ENCODE results near the gene MRPL27.
"Not testable (repeated sequence)": the region's sequence is repeated elsewhere in the genome, so short reads cannot be mapped to it uniquely, and the experiment has no call there.

Gene MRPL27

DNA sequence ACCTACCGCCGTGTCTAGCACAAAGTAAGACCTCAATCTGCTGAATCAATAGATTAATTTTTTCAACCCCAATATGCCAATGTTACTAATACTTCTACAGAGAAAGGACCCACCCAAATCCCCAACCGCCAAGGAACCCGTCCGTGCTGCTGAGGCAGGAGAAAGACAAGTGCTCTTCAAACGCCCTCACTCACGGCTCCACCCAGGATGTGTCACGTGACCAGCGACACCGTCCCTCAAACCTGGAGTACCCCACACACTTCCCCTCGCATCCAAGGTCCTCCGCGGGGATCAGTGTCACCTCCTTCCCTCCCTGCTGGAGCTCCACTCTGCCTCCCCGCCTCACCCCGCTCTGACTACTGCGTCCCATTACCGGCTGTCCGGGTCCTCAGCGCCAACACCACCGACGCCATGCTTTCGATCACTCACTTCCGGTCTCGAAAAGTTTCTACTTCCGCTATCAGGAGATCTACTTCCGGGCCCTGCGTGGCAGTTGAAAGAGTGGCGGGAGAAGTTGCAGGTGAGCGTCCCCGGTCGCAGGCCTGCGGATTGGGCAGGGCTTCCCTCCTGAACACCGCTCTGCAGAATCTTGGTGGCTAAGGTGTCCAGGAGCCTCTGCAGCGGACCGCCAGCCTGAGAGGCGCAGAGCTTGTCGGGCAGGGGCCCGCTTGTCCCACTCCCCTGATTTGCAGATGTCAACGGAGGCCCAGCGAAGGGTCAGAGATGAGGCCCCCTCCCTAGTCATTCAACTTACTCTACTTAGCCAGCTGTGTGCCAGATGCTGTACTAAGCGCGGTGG, at the start of gene MRPL27, which contains the start of gene EME1:
MRPL27 (minus strand) TSS at position 427 of the 799 bp plus-strand sequence; CDS start at position 413, 14 bp downstream.
EME1 (plus strand) TSS at position 472 of the 799 bp plus-strand sequence. CDS start 1,980 bp downstream, outside the sequence.
- peak; percentile 89 for DNase-seq

DNA sequence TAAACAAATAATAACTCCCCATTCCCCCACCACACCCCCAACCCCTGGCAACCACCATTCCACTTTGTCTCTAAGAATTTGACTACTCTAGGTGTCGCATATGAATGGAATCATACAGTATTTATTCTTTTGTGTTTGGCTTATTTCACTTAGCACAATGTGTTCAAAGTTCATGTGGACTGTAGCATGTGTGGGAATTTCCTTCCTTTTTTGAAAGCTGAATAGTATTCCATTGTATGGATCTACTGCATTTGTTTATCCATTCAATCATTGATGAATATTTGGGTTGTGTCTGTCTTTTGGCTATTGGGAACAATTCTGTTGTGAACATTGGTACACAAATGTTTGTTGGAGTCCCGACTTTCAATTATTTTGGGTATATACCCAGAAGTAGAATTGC, 49.8 kb upstream of the MRPL27 start:
- no peak for DNase-seq

DNA sequence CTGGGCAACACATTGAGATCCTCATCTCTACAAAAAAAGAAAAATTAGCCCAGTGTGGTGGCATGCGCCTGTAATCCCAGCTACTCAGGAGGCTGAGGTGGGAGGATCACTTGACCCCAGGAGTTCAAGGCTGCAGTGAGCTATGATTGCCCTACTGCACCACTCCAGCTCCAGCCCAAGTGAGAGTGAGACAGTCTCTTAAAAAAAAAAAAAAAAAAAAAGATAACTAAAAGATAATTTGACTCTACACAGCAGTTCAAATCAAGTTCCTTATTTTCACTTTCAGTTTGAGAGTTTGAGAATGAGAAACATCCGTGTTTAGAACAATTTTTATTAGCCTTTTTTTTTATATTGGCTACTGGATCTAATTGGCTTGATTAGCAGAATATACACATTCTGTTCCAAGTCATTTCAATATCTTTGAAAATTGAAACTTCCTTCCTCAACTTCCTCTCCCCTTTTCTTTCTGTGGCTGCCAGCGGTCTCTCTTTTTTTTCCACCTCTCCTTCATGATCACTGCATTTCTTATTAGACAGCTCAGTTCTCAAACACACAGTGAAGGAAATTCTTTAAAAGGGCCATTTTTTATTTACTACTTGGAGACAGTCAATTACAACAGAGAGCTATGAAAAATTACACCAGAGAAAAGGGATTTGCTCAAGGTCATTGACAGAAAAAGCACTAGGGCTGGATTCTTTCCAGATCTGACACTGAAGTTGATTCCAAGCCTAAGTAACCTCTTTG, 48.5 kb upstream of the MRPL27 start:
- DNase-seq = peak; percentile 24

DNA sequence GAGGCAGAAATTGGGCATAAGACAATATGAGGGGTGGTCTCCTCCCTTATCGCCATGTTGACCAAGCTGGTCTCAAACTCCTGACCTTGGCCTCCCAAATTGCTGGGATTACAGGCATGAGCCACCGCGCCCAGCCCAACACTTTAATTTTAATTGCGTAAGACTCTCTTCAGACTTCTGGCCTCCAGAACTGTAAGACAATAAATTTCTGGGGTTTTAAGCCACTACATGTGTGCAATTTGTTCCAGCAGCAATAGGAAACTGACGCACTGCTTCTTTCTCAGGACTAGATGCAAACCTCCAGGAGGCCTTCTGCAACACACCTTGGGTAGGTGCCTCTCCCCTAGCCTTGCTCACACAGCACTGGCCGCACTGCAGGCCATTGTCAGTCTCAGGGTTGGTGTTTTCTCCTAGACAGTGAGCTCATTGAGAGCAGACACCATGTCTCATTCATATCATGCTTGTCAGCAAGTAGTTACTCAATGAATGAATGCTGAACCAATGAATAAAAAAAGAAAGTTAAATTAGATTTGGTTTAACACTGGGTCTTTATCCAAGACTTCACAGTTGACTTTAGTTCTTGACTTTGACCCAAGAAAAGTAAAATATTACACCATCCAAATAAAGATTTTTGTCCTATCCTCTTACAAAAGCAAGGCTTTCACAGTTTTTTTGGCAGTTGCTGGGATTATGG, 47.6 kb upstream of the MRPL27 start:
- DNase-seq = no peak

DNA sequence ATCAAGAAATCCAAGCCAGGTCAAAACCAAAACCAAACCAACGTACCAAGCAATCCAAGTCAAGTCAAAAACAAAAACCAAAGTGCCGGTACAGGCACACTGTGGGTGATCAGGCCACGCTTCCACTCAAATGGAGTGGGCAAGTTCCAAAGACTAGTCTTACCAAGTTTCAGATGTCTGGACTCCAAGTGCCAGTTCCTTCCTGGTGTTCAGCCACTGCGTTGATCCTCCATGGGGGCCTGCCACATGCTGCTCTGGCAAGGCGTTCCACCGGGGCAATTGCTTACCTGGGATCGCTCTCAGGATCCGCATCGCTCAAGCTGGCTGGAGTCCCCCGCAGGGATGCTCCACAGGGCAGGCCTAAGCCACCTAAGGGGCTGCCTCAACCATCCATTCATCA, 46.6 kb upstream of the MRPL27 start:
- DNase-seq = not testable (repeated sequence)

DNA sequence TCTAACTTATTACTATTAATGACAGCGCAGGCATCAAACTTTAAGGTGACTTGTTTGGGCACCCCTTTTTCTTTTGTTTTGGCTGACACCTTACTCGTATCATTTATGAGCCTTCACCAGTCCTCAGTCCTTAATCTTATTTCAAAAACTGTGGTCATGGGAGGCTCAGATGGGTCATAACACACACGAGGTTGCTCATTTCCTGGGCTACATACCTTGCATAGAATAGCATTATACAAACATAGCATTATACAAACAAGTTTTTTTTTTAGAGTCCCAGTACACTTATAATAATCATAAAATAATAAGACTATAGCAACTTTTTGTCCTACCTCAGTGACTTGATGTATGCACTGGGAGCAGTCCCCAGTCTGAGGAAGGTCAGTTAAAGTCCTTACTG, 41.8 kb upstream of the MRPL27 start:
- DNase-seq = peak; percentile 27

DNA sequence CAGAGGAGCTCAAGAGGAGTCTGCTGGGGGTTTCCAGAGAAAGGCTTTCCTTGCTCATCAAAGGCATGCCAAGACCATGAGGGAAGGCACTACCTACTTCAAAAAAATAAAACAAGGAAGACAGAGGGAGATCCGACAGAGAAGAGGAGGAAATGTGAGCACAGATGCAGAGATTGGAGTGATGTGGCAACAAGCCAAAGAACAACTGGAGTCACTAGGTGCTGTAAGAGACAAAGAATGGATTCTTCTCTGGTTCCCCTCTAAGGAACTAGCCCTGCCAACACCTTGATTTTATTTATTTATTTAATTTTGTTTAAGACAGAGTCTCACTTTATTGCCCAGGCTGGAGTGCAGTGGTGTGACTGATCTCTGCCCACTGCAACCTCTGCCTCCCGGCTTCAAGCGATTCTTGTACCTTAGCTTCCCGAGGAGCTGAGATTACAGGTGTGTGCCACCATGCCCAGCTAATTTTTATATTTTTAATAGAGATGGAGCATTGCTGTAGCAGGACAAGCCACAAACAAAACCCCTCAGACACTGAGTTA, 39.3 kb upstream of the MRPL27 start:
- no peak for DNase-seq

DNA sequence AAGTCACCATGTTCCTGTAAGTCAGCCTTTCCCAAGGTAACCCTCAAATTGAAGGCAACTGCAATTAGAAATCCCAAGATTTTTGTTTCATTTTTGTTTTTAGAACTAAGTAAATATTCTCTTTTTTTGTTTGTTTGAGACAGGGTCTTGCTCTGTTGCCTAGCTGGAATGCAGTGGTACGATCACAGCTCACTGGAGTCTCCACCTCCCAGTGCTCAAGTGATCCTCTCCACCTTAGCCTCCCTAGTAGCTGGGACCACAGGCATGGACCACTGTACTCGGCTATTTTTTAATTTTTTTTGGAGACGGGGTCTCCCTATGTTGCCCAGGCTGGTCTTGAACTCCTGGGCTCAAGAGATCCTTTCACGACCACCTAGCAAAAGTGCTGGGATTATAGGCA, 34.9 kb upstream of the MRPL27 start:
- DNase-seq = no peak

DNA sequence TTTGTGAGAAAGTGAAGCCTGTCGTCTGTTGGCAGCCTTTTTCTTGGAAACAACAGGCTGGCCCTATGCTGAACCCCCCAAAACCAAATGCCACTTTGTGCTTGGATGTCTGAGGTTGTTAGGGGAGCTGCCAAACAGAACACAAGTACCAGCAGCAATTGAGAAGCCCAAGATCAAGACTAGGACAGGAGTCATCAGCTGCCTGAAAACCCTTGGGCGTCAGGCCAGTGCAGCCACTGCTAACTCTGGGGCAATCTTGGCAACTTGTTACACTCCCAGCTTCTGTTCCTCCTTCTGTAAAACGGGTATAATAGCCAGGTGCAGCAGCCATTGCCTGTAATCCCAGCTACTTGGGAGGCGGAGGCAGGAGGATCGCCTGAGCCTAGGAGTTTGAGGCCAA, 33.6 kb upstream of the MRPL27 start:
- no peak for DNase-seq

DNA sequence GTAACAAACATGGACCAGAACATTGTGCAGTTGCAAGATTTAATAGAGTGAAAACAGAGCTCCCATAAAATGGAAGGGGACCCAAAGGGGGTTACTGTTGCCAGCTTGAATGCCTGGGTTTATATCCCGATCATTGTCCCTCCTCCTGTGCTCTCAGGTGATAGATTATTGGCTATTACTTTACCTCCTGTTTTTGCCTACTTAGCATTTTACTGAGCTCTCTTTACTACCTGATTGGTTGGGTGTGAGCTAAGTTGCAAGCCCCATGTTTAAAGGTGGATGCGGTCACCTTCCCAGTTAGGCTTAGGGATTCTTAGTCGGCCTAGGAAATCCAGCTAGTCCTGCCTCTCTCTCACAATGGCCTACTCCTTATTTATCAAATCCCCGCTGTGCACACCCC, 32.4 kb upstream of the MRPL27 start:
- not testable (repeated sequence) for DNase-seq

DNA sequence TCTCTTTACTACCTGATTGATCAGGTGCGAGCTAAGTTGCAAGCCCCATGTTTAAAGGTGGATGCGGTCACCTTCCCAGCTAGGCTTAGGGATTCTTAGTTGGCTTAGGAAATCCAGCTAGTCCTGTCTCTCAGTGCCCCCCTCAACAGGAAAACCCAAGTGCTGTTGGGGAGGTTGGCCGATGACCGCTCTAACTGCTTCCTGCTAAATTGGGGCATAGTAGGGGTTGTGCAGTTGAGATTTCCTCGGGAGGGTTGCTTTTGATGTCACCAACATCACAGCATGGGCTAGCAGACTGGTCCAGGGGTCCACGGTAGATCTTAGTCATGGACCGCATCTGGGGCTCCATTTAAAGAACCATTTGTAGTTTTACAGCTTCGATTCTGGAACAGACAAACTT, 26.6 kb upstream of the MRPL27 start:
- DNase-seq = not testable (repeated sequence)

DNA sequence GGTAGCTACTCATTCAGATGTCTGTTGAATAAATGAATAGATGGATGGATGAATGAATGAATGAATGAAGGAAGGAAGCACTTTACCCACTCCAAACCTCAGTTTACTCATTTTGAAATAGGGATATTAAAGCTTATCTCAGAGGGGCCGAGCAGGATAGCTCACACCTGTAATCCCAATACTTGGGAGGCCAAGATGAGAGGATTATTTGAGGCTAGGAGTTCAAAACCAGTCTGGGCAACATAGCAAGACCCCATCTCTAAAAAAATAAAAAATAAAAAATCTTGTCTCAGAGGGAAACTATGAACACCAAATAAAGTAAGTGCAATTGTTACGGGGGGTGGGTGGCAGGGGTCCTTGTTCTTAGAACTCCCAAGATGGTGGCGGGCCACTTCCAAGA, 25.7 kb upstream of the MRPL27 start:
- not testable (repeated sequence) for DNase-seq

DNA sequence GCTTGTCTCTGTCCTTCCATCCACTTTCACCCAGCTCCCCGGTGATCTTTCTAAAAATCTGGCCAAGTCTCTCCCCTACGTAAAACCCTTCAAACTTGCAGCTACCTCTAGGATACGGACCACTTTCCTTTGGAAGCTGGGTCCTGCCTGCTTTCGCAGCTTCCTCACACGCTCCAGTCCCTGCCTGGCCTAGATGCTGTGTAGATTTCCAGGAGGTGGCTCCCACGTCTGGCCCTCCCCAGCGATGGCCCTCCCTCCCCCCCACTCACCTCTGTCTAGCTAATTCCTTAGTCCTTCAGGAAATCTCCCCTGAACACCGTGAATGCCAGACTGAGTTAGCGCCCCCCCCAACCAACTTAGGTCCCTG, 24.9 kb upstream of the MRPL27 start:
- no peak for DNase-seq

DNA sequence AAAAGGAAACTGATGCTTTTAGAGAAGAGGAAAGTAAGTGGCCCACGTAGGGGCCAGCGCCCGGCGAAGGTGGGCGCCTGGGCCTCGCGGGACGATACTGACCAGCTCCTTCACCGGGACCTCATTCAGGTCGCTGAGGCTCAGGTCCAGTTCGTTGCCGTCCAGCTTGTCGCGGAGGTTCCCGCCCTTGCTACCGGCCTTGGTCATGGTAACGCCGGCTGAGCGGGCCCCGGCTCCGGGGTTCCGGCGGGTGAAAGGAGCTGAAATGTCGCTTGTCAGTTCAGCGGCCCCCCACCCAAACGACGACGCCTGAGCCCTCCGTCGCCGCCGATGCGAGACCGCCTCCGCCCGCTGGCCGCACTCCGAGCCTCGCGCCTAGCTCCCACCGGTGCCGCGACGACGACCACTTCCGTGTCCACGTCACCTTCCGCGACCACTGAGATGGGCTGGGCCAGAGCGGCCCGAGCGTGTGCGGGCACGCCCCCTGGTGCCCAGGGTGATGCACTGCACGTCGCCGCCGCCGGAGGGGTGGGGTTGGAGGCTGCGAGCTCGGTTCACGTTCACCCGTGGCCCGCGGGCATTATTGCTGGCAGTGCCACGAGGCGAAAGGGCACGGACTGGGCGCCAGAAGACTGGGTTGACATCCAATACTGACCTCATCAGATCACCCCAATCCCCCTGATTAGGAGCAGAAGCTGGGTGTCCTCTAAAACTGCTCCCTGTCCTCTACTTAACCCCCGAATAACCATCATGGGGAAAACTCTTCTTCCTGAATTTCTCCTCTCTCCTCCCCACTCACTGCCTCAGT, 24.3 kb upstream of the MRPL27 start, which contains the start of gene LRRC59:
LRRC59 (minus strand) TSS at position 413 of the 808 bp plus-strand sequence; CDS start at position 207, 206 bp downstream.
- peak; percentile 83 for DNase-seq

DNA sequence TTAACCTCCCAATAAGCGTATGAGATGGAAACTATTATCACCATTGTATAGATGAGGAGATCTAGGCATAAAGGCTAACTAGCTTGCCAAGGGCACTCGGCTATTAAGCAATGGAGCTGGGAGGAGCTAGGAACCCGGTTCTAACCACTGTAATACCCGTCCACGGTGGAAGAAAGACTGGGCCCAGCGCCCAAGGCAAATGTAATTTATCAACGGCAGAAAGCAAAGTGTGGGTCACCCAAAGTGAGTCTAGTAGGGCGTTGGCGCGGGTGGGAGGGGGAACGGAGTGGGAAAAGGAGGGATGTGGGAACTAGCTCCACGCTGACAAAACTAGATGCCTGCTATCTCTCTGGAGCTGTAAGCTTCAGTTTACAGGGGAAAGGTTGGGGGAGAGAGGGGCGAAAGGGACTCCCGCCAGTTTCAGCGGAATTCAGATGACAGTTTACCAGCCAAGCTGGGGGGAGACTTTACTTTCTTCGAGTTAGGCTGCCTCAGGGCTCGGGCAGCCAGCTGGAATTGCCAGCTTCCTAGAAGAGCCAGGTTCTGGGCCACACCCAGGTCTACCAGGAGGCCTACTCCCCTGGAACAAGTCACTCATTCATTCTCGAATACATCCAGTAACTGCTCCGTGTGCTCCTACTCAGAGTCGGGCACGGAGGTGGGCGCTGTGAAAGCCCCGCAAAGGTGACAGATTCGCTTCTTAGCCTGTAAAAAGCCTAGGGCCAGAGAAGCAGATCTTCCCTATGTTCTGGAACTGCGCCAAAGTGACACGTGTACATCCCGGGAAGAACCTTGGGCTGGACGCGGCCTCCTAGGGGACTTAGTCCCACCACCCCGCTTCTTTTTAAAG, 23.5 kb upstream of the MRPL27 start:
- peak; percentile 63 for DNase-seq

DNA sequence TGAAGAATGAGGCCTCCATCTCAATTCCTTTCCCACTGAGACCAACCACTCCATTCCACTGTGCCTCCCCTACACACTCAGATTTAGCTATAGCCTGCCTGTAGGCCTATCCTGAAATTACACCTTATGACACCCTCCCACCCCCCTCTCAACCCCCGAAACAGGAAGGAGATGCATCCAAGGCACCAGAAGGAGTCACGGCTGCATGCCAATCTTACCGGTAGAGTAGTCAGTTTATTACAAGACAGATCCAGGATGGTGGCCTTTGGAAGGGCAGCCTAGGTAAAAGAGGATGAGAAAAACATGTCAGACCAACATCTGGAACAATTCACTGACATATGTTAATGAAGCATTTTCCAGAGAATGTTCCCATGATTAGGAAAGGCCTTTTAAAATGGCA, 21.7 kb upstream of the MRPL27 start:
- DNase-seq = no peak

DNA sequence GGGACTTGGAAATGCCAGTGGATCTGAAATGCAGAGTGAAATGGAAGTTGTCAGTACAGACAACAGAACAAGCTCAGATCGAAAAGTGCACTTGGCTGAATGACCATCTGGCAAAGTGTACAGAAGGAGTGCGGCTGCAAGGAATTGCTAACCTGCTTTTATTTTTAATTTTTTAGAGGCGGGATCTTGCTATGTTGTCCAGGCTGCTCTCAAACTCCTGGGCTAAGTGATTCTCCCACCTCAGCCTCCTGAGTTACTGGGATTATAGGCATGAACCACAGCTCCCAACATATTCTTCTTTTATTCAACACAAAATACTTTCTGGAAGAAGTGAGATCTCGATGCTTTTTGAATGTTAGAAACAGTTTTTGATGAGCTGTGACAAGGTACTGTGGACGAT, 20.7 kb upstream of the MRPL27 start:
- DNase-seq = no peak

DNA sequence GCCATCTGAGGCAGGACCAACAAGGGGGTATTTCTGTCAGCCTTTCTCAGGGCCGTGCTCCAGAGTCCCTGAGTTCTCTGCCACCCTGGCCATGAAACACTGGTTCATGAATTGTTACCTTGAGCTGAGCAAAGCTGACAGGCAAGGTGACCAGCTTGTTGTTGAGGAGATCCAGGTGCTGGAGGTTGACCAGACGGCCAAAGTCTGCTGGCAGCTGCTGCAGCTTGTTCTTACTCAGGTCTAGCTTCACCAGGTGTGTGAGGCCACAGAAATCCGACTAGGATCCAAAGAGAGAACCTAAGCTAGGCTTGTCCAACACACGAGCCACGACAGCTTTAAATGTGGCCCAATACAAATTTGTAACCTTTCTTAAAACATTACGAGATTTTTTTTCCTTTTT, 19.6 kb upstream of the MRPL27 start:
- no peak for DNase-seq

DNA sequence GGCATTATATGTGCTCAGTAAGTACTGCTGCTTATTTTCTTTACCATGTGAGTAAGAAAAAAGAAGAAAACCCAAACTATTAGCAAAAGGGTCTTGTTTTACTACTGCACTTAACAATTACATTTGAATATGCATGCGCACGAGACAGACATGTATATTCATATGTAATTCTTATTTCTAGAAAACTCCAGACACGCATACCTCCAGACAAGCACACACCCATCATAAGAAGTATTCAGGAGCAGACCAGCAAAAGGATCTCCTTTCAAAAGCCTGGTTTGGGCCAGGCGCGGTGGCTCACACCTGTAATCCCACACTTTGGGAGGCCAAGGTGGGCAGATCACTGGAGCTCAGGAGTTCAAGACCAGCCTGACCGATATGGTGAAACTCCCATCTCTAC, 16.6 kb upstream of the MRPL27 start:
- DNase-seq = no peak

DNA sequence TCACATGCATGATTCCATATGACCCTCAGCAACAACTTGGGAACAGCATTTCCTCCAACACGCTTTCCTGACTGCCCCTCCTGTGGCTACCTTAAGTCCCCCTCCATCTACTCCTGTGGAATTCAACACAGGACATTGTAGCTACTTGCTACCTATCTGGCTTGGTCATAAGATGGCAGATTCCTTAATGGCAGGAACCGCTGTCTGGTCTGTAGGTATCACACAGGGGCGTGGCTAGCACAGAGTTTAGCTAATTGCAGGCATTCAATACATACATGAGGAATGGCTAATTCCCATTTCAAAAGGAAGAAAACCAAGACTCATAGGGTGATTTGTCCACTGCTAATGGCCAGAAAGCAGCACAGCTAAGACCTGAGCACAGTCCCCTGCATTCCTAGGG, 15.7 kb upstream of the MRPL27 start:
- no peak for DNase-seq

DNA sequence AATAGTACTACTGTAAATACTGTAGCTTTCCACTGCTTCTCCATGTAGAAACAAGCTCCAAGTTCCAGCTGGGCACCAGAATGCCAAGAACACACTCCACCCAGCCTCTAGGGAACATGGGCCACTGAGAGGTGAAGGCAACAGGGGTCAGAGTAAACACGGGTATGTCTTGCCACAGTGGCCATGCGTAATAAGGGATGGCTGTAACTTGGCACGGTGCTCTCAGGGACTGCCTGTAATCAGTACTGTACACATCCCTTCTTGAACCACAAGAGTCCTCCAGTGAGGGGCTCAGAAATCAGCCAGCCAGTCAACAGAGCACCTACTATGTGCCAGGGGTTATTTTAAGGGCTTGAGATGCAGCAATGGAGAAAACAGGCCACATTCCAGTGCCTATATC, 13.5 kb upstream of the MRPL27 start:
- no peak for DNase-seq
